Loucy (cell line): Measurements from ENCODE around the gene PRPH.
"Not testable (repeated sequence)": the region's sequence is repeated elsewhere in the genome, so short reads cannot be mapped to it uniquely, and the experiment has no call there.

Experiments used
- H2AFZ ChIP-seq: fragments of 200-600 bp; sonication (generic); 2 replicates; pipeline ENCODE4 v1.6.0; 2016; ENCODE audit warnings: antibody characterized with exemption, mild to moderate bottlenecking, low read length, moderate library complexity
- H3F3A ChIP-seq: fragments of 200-600 bp; 2 replicates; pipeline ENCODE4 v1.6.0; 2016; ENCODE audit warnings: antibody characterized with exemption, low read depth, mild to moderate bottlenecking
- H3K27me3 ChIP-seq: fragments of 200-600 bp; sonication (generic); 2 replicates; pipeline ENCODE4 v1.6.1; 2014; ENCODE audit warnings: low read length, mild to moderate bottlenecking; ENCODE audit not compliant: insufficient read depth, poor library complexity, severe bottlenecking
- H3K36me3 ChIP-seq: fragments of 200-600 bp; sonication (generic); 2 replicates; pipeline ENCODE4 v1.6.1; 2016; ENCODE audit warnings: low read length; ENCODE audit not compliant: insufficient read depth
- H3K4me1 ChIP-seq: fragments of 200-600 bp; sonication (generic); 2 replicates; pipeline ENCODE4 v1.5.1; 2014; ENCODE audit warnings: low read length, mild to moderate bottlenecking; ENCODE audit not compliant: insufficient read depth, poor library complexity, severe bottlenecking
- H3K4me2 ChIP-seq: fragments of 200-600 bp; sonication (generic); 2 replicates; pipeline ENCODE4 v1.6.0; 2014; ENCODE audit warnings: antibody characterized with exemption, low read length, low read depth, mild to moderate bottlenecking; ENCODE audit not compliant: poor library complexity, severe bottlenecking
- H3K4me3 ChIP-seq: fragments of 200-600 bp; sonication (generic); 2 replicates; pipeline ENCODE4 v1.5.1; 2014; ENCODE audit warnings: low read length, mild to moderate bottlenecking, mixed read lengths; ENCODE audit not compliant: poor library complexity, severe bottlenecking
- H3K79me2 ChIP-seq: fragments of 200-600 bp; sonication (generic); 2 replicates; pipeline ENCODE4 v1.6.1; 2014; ENCODE audit warnings: low read length; ENCODE audit not compliant: insufficient read depth
- H3K9ac ChIP-seq: fragments of 200-600 bp; sonication (generic); 2 replicates; pipeline ENCODE4 v1.6.0; 2014; ENCODE audit warnings: mild to moderate bottlenecking, low read depth, low read length, moderate library complexity; ENCODE audit not compliant: poor library complexity, severe bottlenecking
- H3K9me2 ChIP-seq: fragments of 200-600 bp; sonication (generic); replicated peaks from 2 replicates; pipeline ENCODE4 v1.6.1; 2016; ENCODE audit warnings: low read depth, low read length, mixed read lengths
- H3K9me3 ChIP-seq: fragments of 200-600 bp; sonication (generic); 2 replicates; pipeline ENCODE4 v1.6.1; 2014; ENCODE audit warnings: mild to moderate bottlenecking, antibody characterized with exemption, low read length, low read depth; ENCODE audit not compliant: insufficient read depth
- H4K20me1 ChIP-seq: fragments of 200-600 bp; sonication (generic); 2 replicates; pipeline ENCODE4 v1.6.0; 2014; ENCODE audit warnings: antibody characterized with exemption, low read length, mild to moderate bottlenecking; ENCODE audit not compliant: insufficient read depth, poor library complexity, severe bottlenecking
- EZH2phosphoT487 ChIP-seq: fragments of 200-600 bp; IDR thresholded peaks from 2 replicates; pipeline ENCODE4 v1.6.1; 2018; ENCODE audit warnings: antibody characterized with exemption, mild to moderate bottlenecking, moderate library complexity, borderline replicate concordance
- TF ChIP-seq, protein P1 (sequence below): fragments of 200-600 bp; sonication (generic); conservative IDR thresholded peaks from 2 replicates; pipeline ENCODE4 v1.5.1; 2014; ENCODE audit warnings: mild to moderate bottlenecking, antibody characterized with exemption, low read length

The PRPH gene

GRCh38 chr12:49295082-49295936 is at the start of gene PRPH:
PRPH (plus strand) TSS chr12:49295147; CDS start chr12:49295201, 54 bp downstream.
- Histone ChIP-seq H3K9me2 (no peaks in the 10 kb centered on the region), H3K36me3 (no peaks in the 10 kb centered on the region), H3F3A (no peaks in the 10 kb centered on the region), H3K4me2 (no peak within 1 kb of the TSS), H4K20me1 (no peaks in the 10 kb centered on the region), H3K4me3 (no peak within 1 kb of the TSS), H2AFZ (no peak within 1 kb of the TSS), H3K79me2 (no peaks in the 10 kb centered on the region), H3K4me1 (no peaks in the 10 kb centered on the region), H3K27me3 (no peaks in the 10 kb centered on the region), H3K9me3 (no peaks in the 10 kb centered on the region), H3K9ac (no peak within 1 kb of the TSS)
- TF ChIP-seq, protein P1, sequence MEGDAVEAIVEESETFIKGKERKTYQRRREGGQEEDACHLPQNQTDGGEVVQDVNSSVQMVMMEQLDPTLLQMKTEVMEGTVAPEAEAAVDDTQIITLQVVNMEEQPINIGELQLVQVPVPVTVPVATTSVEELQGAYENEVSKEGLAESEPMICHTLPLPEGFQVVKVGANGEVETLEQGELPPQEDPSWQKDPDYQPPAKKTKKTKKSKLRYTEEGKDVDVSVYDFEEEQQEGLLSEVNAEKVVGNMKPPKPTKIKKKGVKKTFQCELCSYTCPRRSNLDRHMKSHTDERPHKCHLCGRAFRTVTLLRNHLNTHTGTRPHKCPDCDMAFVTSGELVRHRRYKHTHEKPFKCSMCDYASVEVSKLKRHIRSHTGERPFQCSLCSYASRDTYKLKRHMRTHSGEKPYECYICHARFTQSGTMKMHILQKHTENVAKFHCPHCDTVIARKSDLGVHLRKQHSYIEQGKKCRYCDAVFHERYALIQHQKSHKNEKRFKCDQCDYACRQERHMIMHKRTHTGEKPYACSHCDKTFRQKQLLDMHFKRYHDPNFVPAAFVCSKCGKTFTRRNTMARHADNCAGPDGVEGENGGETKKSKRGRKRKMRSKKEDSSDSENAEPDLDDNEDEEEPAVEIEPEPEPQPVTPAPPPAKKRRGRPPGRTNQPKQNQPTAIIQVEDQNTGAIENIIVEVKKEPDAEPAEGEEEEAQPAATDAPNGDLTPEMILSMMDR: no peak

DNA sequence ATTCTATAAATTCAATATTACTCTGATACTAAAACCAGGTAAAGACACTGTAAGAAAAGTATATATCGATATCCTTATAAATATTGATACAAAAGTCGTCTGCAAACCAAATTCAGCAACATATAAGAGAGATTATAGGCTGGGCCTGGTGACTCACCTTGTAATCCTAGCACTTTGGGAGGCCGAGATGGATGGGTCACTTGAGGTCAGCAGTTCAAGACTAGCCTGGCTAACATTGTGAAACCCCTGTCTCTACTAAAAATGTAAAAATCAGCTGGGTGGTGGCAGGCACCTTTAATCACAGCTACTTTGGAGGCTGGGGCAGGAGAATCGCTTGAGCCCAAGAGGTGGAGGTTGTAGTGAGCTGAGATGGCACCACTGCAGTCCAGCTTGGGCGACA is 43.6 kb upstream of the PRPH start:
- H3K4me2 ChIP-seq: no peak overlapping the region
- no peak overlapping the region for H2AFZ ChIP-seq
- H3K79me2 ChIP-seq: no peaks in the 10 kb centered on the region
- no peaks in the 10 kb centered on the region for H4K20me1 ChIP-seq
- H3K36me3 ChIP-seq: no peaks in the 10 kb centered on the region
- H3K9ac ChIP-seq: no peak overlapping the region
- no peak overlapping the region for H3K4me3 ChIP-seq
- H3F3A ChIP-seq: no peaks in the 10 kb centered on the region
- no peaks in the 10 kb centered on the region for H3K27me3 ChIP-seq
- TF ChIP-seq EZH2phosphoT487: no peak
- TF ChIP-seq, protein P1: no peak
- H3K4me1 ChIP-seq: no peaks in the 10 kb centered on the region
- no peaks in the 10 kb centered on the region for H3K9me2 ChIP-seq
- H3K9me3 ChIP-seq: no peaks in the 10 kb centered on the region

DNA sequence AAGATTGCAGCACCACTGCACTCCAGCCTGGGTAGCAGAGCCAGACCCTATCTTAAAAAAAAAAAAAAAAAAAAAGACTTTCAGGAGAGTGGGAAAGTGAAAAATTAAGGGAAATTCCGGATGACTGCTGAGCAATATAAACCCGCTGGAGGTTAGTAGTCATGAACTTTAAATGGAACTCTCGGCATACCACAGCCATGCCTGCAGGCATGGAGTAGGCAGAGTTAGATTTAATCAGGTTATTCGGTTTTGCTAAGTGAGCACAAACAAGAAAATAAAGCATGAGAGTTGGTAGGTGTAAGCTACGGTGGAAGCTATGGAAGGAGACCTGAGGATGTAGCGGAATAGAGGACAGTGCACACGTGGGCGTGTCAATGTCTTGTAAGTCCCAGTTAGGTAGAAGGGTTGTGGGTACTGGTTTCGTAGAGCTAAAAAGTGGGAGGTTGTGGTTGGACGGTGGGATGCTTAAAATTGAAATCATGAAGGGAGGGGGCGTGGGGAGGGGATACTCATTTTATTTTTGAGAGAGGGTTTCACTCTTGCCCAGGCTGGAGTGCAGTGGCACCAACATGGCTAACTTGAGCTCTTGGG is 41.8 kb upstream of the PRPH start:
- TF ChIP-seq, protein P1: no peak
- no peak for TF ChIP-seq EZH2phosphoT487
- Histone ChIP-seq H3K4me3 (no peak overlapping the region), H3K4me2 (no peak overlapping the region), H3F3A (no peaks in the 10 kb centered on the region), H2AFZ (no peak overlapping the region), H3K9me2 (no peaks in the 10 kb centered on the region), H3K79me2 (no peaks in the 10 kb centered on the region), H4K20me1 (no peaks in the 10 kb centered on the region), H3K9me3 (no peaks in the 10 kb centered on the region), H3K4me1 (no peaks in the 10 kb centered on the region), H3K9ac (no peak overlapping the region), H3K27me3 (no peaks in the 10 kb centered on the region), H3K36me3 (no peaks in the 10 kb centered on the region)

GRCh38 chr12:49255456-49255855 is 39.5 kb upstream of the PRPH start:
- not testable (repeated sequence) for H4K20me1 ChIP-seq, H3F3A ChIP-seq, H3K9ac ChIP-seq, H3K4me3 ChIP-seq, H2AFZ ChIP-seq, H3K9me2 ChIP-seq, H3K9me3 ChIP-seq, H3K79me2 ChIP-seq, H3K4me2 ChIP-seq, H3K4me1 ChIP-seq, H3K36me3 ChIP-seq, H3K27me3 ChIP-seq
